ENCODE measurements around the gene PRRC2C. TPM values are rescaled to one million over a fixed set of nuclear protein-coding genes. Genes with fewer than 3 reads are reported as not detected.
"Not testable (repeated sequence)": the region's sequence is repeated elsewhere in the genome, so short reads cannot be mapped to it uniquely, and the experiment has no call there.

PRRC2C gene
- total RNA-seq (2022) (208 and 237 TPM in 2 replicates), Bru-seq, nascent RNA (percentile 97 among the genes with signal in this experiment), BruChase-seq, experiment 1, labeled RNA remaining after a 2-hour chase (percentile 97 among the genes with signal in this experiment), BruChase-seq, experiment 2, labeled RNA remaining after a 6-hour chase (percentile 98 among the genes with signal in this experiment)
- long read RNA-seq, partial matches to known transcripts: 36 of 58 reads
- long read RNA-seq, other reads (novel, unspliced or antisense): 22 of 58 reads

- H3K27me3 Mint-ChIP-seq (ENCODE audit: insufficient read depth, unreplicated experiment): no peaks in the 10 kb centered on the region
- CTCF ChIA-PET: interaction anchor here (0.6 to 2.5 kb wide), 5 partner anchors 36 to 172 kb away, joined by 4 to 9 read pairs (median 4); partner anchors contain the start of gene FMO4
These were observed at the start of gene PRRC2C for GRCh38 chr1:171485375-171486047. Gene PRRC2C, plus strand, starts transcription at chr1:171485530. Its CDS starts 26,559 bp downstream, at chr1:171512089.

GRCh38 chr1:171438441-171438840 is 46.9 kb upstream of the PRRC2C start:
- ChIA-PET CTCF (no interaction called here), POLR2A (no interaction called here)
- Histone ChIP-seq H3K4me3 (ENCODE audit: low read depth, low read length) (no peak overlapping the region), H3K9me3 (no peaks in the 10 kb centered on the region), H3K27me3 (replicated peaks; ENCODE audit: control insufficient read depth, insufficient read depth, low read length) (no peaks in the 10 kb centered on the region), H3K4me1 (no peaks in the 10 kb centered on the region), H3K36me3 (ENCODE audit: control insufficient read depth, insufficient read depth, low read length) (no peaks in the 10 kb centered on the region)
- BruUV-seq (replicated peaks): no TSS peak
- H3K9me3 Mint-ChIP-seq (ENCODE audit: unreplicated experiment): no peaks in the 10 kb centered on the region
- intact Hi-C loops (cut with micrococcal nuclease; ENCODE audit: unreplicated experiment): no loop called here
- H3K27me3 Mint-ChIP-seq (ENCODE audit: insufficient read depth, unreplicated experiment): no peaks in the 10 kb centered on the region
- peaks cover 16% of the 10 kb centered on the region for H3K4me1 Mint-ChIP-seq (ENCODE audit: low read depth, unreplicated experiment)
- H3K4me3 Mint-ChIP-seq (ENCODE audit: unreplicated experiment): no peak overlapping the region
- no peak for TF ChIP-seq CTCF (IDR thresholded peaks at IDR 0.05; ENCODE audit: insufficient read depth in 1 of 2, low read depth in 1 of 2, low read length in 1 of 2, severe bottlenecking in 1 of 2, unreplicated experiment in 1 of 2)
- no peak overlapping the region for H3K27ac Mint-ChIP-seq (ENCODE audit: unreplicated experiment)
- no peak for DNase-seq
- H3K36me3 Mint-ChIP-seq (ENCODE audit: insufficient read depth, unreplicated experiment): no peaks in the 10 kb centered on the region

More at GRCh38 chr1:171485375-171486047, at the start of gene PRRC2C:
- POLR2A ChIA-PET: interaction anchor here (0.7 to 1.1 kb wide), 2 partner anchors 21 to 88 kb away, joined by 3 read pairs; no protein-coding TSS in a partner anchor
- Histone ChIP-seq H3K9me3 (no peaks in the 10 kb centered on the region), H3K36me3 (ENCODE audit: control insufficient read depth, insufficient read depth, low read length) (no peaks in the 10 kb centered on the region), H3K4me1 (peaks cover 20% of the 10 kb centered on the region), H3K27me3 (replicated peaks; ENCODE audit: control insufficient read depth, insufficient read depth, low read length) (no peaks in the 10 kb centered on the region), H3K4me3 (ENCODE audit: low read depth, low read length) (peak within 1 kb of the TSS; percentile 87)
- no peaks in the 10 kb centered on the region for H3K9me3 Mint-ChIP-seq (ENCODE audit: unreplicated experiment)
- H3K4me1 Mint-ChIP-seq (ENCODE audit: low read depth, unreplicated experiment): peaks cover 12% of the 10 kb centered on the region
- TF ChIP-seq CTCF (IDR thresholded peaks at IDR 0.05; ENCODE audit: insufficient read depth in 1 of 2, low read depth in 1 of 2, low read length in 1 of 2, severe bottlenecking in 1 of 2, unreplicated experiment in 1 of 2): peak; percentile 73 to 80
- H3K4me3 Mint-ChIP-seq (ENCODE audit: unreplicated experiment): peak within 1 kb of the TSS; percentile 96
- peaks cover 37% of the 10 kb centered on the region for H3K36me3 Mint-ChIP-seq (ENCODE audit: insufficient read depth, unreplicated experiment)
- intact Hi-C loops (cut with micrococcal nuclease; ENCODE audit: unreplicated experiment): loop anchor here (2.0 to 10.0 kb wide), 3 partner anchors 89 to 231 kb away; no protein-coding TSS in a partner anchor
- peak; percentile 94 to 96 for DNase-seq
- no TSS peak for BruUV-seq (replicated peaks)
- peak within 1 kb of the TSS; percentile 94 for H3K27ac Mint-ChIP-seq (ENCODE audit: unreplicated experiment)

DNA sequence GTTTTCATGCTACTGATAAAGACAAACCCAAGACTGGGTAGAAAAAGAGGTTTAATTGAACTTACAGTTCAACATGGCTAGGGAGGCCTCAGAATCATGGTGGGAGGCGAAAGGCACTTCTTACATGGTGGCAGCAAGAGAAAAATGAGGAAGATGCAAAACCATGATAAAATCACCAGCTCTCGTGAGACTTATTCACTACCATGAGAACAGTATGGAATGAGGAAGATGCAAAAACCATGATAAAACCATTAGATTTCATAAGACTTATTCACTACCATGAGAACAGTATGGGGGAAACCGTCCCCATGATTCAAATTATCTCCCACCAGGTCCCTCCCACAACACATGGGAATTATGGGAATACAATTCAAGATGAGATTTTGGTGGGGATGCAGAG is 45.1 kb upstream of the PRRC2C start:
- H3K4me3 Mint-ChIP-seq (ENCODE audit: unreplicated experiment); H3K27me3 ChIP-seq (replicated peaks; ENCODE audit: control insufficient read depth, insufficient read depth, low read length); H3K27ac Mint-ChIP-seq (ENCODE audit: unreplicated experiment); H3K36me3 Mint-ChIP-seq (ENCODE audit: insufficient read depth, unreplicated experiment); H3K36me3 ChIP-seq (ENCODE audit: control insufficient read depth, insufficient read depth, low read length); DNase-seq; H3K4me1 ChIP-seq; H3K9me3 Mint-ChIP-seq (ENCODE audit: unreplicated experiment); CTCF ChIA-PET; H3K27me3 Mint-ChIP-seq (ENCODE audit: insufficient read depth, unreplicated experiment); H3K9me3 ChIP-seq; H3K4me3 ChIP-seq (ENCODE audit: low read depth, low read length); POLR2A ChIA-PET; BruUV-seq (replicated peaks); intact Hi-C loops (cut with micrococcal nuclease; ENCODE audit: unreplicated experiment): not testable (repeated sequence)
- H3K4me1 Mint-ChIP-seq (ENCODE audit: low read depth, unreplicated experiment): peaks cover 11% of the 10 kb centered on the region

- H3K4me3 Mint-ChIP-seq (ENCODE audit: unreplicated experiment); H3K27me3 ChIP-seq (replicated peaks; ENCODE audit: control insufficient read depth, insufficient read depth, low read length); H3K27ac Mint-ChIP-seq (ENCODE audit: unreplicated experiment); POLR2A ChIA-PET; H3K9me3 ChIP-seq; BruUV-seq (replicated peaks); H3K36me3 ChIP-seq (ENCODE audit: control insufficient read depth, insufficient read depth, low read length); intact Hi-C loops (cut with micrococcal nuclease; ENCODE audit: unreplicated experiment); H3K9me3 Mint-ChIP-seq (ENCODE audit: unreplicated experiment); DNase-seq; CTCF ChIA-PET; H3K4me3 ChIP-seq (ENCODE audit: low read depth, low read length); H3K27me3 Mint-ChIP-seq (ENCODE audit: insufficient read depth, unreplicated experiment); H3K4me1 ChIP-seq; H3K36me3 Mint-ChIP-seq (ENCODE audit: insufficient read depth, unreplicated experiment); H3K4me1 Mint-ChIP-seq (ENCODE audit: low read depth, unreplicated experiment): not testable (repeated sequence)
These were observed 43.9 kb upstream of the PRRC2C start for GRCh38 chr1:171441278-171441895.

Data from Caco-2 (cell line).